HTERT RPE-1 (cell line): ENCODE measurements around the gene SNRNP40.
"Not testable (repeated sequence)": the region's sequence is repeated elsewhere in the genome, so short reads cannot be mapped to it uniquely, and the experiment has no call there.

ENCODE experiments used
- in situ Hi-C: fragments of 300-500 bp; cut with MboI; formaldehyde crosslinking; loops from 4 replicates; pipeline ENCODE4 v1.14.3; 2020; ENCODE audit warnings: low sequenced_read_pairs

The SNRNP40 gene

GRCh38 chr1:31287791-31288190 is 8.8 kb downstream of the SNRNP40 start:
- in situ Hi-C loops = not testable (repeated sequence)

DNA sequence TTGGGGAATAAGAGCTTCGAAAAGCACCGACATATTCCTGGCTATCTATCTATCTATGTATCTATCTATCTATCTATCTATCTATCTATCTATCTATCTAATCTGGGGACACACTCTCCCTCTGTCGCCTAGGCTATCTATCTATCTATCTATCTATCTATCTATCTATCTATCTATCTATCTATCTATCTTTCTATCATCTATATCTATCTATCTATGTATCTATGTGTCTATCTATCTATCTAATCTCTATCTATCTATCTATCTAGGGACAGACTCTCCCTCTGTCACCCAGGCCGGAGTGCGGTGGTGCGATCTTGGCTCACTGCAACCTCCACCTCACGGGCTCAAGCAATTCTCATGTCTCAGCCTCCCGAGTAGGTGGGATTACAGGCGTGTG is 14.2 kb downstream of the SNRNP40 start:
- in situ Hi-C loops = not testable (repeated sequence)

DNA sequence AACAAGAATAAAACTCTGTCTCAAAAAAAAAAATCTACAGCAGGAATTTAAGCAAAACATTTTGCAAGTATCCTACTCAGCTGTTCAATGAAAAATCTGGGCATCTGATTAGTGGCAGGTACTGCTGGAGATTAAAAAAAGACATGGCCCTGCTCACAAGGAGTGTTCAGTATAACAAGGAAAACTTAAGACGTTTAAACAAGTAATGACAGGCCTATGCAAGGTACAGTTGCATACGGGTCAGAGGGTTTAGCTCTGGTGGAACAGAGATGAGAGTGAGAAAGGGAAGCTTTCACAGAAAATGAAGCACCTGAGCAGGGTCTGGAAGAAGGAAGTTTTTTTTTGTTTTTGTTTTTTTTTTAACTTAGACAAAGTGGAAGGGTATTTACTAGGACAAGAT is 23.0 kb downstream of the SNRNP40 start:
- in situ Hi-C loops = no loop called here

- in situ Hi-C loops = no loop called here
These were observed 24.2 kb downstream of the SNRNP40 start for GRCh38 chr1:31272369-31272768.

DNA sequence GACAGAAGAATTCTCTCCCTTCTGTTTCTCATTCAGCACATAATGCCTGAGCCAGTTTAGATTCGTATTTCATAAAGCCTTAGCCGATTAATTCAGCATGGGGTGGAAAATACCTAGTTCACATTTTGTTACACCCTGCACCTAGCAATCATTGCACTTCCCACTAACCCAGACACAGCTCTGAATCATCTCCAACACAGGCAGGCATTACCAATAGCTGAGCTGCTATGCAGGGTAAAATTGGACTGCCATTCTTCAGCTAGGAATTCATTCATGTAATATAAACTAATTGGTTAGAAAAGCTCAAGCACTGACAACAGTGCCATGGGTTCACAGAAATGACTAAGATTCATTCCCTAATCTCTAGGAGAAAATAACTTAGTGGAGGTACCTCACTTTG is 30.0 kb downstream of the SNRNP40 start:
- in situ Hi-C loops = no loop called here

DNA sequence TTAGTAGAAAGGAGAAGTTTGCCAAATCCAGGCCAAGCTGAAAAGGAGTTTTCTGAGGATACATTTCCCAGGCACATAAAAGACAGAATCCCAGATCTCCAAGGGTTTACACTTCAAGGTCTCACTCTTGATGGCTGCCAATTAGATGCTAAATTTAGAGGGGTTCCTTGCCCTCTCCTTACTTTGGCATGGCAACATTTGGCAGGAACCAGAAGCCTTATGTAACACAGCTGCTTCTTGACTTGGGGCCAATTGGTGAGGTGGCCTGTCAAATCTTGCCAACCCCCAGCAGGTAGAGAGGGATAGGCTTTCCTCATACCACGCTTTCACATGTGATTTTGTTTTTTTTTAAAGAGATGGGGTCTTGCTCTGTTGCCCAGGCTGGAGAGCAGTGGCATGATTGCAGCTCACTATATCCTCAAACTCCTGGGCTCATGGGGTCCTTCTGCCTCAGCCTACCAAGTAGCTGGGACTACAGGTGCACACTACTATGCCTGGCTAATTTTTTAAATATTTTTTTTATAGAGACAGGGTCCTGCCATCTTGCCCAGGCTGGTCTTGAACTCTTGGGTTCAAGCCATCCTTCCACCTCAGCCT is 31.7 kb downstream of the SNRNP40 start:
- in situ Hi-C loops = no loop called here

DNA sequence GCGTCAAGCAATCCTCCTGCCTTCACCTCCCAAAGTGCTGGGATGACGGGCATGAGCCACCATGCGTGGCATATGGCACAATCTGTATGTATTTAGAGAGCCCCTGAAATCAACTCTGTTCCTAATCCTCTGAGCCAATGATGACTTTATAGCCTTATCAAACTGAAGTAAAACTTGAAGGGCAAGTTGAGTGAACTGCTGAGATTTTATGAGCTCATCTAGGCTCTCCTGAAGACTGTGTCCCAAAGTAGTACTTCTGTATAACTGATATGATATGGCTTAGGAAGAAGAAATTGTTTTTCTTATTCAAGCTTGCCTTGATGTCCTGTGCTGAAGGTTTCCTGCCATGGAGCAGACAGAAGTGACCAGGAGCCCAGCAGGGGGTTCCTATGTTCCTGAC is 33.2 kb downstream of the SNRNP40 start:
- in situ Hi-C loops = no loop called here

DNA sequence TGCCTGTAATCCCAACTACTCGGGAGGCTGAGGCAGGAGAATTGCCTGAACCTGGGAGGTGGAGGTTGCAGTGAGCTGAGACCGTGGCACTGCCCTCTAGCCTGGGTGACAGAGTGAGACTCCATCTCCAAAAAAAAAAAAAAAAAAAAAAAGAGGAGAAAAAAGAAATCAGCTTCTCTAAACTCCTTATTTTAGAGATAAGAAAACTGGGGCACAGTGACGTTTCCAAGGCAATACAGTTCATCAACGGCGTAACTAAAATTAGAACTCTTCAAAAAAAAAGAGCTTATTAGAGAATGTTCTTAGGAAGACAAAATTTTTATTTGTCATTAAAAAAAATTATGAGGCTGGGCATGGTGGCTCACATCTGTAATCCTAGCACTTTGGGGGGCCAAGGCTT is 34.2 kb downstream of the SNRNP40 start:
- in situ Hi-C loops = not testable (repeated sequence)

- in situ Hi-C loops = no loop called here
These were observed 34.7 kb downstream of the SNRNP40 start for GRCh38 chr1:31261916-31262315.

DNA sequence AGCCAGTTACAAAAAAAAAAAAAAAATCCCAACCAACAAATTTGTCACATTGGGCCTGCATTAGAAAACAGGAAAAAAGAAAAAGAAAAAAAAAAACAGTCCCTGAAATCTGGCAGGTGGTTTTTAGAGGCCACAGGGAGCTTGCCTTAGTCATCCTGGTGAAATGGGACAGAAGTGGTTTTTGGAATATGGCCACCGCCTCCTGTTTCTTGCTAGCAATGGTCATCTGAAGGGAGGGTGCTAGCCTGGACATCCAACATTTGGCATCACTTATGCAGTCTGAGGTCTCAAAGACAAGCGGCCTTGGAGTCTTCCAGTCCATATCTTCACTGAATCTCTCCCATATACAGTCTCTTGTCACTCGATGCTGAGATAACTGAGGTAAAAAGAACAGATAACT is 36.8 kb downstream of the SNRNP40 start:
- in situ Hi-C loops = no loop called here

GRCh38 chr1:31258581-31258980 is 38.0 kb downstream of the SNRNP40 start:
- in situ Hi-C loops = no loop called here

DNA sequence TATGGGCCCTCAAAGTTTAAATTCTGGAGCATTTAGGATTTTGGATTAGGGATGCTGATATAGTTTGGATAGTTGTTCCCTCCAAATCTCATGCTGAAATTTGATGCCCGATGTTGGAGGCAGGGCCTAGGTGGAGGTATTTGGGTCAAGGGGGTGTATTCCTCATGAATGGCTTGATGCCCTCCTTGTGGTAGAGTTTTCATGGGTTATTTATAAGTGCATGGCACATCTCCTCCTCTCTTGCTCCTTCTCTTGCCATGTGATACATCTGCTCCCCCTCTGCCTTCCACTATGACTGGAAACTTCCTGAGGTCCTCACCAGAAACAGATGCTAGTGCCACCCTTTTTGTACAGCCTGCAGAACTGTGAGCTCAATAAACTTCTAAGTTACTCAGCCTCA is 39.4 kb downstream of the SNRNP40 start:
- in situ Hi-C loops = no loop called here

DNA sequence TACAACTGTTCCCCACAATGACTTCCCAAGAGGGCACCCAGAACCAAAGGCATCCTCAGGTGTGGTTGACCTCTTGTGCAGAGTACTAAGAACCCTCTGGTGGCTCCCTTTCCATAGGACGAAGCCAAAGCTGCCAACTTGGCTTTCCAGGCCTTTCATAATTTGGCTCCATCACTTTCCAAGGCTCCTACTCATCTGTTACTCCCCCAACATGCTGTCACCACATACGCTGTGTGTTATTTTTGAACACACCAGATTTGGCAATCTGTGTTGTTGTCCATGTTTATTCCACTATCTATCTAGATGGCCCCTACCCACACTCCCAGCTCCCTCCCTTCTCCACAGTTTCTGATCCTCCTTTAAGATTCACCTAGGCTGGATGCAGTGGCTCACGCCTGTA is 46.7 kb downstream of the SNRNP40 start:
- in situ Hi-C loops = no loop called here

- in situ Hi-C loops = no loop called here
These were observed 48.3 kb downstream of the SNRNP40 start for GRCh38 chr1:31248276-31248675.

- in situ Hi-C loops = no loop called here
These were observed 52.3 kb downstream of the SNRNP40 start for GRCh38 chr1:31244326-31244725.

GRCh38 chr1:31243501-31244286 is 52.9 kb downstream of the SNRNP40 start:
- in situ Hi-C loops = no loop called here

- in situ Hi-C loops = no loop called here
These were observed 55.3 kb downstream of the SNRNP40 start for GRCh38 chr1:31241321-31241720.

DNA sequence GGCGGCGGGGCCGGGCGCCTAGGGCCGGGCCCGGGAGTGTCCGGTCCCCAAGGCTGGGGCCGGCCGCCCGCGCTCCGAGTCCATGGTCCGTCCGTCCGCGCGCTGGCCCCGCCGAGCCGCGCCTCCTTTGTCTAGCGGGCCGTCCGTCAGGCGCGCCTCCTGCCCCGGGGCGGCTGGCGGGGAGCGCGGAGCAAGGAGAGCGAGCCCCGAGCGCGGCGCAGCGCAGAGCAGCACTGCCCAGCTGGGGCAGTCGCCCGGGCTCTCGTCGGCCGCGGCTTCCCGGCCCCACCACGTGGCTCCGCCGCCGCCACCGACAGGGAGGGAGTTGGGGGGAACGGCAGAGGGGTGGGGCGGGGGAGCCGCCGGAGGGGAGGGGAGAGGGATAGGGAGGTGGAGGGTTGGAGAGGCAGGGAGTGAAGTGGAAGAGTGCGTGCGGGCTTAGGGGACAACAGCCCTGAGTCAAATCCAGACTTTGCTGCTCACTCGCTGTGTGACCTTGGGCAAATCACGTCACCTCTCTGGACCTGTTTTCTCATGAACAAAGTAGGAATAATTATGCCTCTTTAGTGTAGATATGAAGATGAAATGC is 56.8 kb downstream of the SNRNP40 start, which contains the start of gene NKAIN1:
TSS of gene NKAIN1 (minus strand) at position 235 of the 589 bp plus-strand sequence. CDS start 340 bp downstream, outside the sequence.
- in situ Hi-C loops = no loop called here

- in situ Hi-C loops = no loop called here
These were observed 57.5 kb downstream of the SNRNP40 start for GRCh38 chr1:31238986-31239613.

DNA sequence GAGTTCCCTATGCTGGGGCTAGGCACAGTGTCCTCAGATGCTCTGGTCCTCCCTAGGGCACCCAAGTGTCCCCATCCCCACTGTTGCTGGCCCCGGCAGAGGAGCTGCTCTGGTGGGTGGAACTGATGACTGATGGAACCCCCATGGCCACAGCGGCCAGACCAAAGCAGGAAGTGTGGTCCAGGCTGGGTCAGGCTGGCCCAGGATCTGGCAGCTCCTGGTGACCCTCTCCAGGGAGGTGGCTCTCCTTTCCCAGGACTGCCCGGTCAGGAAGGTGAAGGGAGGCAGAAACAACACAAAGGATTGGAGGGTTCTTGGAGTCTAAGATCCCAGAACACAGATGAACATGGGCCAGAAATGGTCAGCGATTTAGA is 58.0 kb downstream of the SNRNP40 start:
- in situ Hi-C loops = no loop called here

DNA sequence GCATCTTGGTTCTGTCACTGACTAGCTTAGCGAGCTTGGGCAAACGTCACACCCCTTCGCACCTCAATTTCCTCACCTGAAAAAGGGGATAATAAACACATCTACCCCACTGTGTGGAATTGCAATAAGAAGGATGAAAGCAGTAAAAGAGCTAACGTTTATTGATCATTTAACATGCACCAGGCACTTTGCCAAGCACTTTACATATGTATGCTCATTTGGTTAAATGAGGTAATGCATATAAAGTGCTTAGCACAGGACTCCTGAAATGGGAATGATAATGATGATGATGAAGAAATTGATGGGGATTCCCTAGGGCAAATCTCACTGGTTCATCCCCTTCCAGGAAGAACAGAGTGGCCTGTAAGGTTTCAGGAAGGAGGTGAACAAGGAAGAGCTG is 61.7 kb downstream of the SNRNP40 start:
- in situ Hi-C loops = no loop called here
